Brain microvascular endothelial cell (primary cell): ENCODE results near the gene ELAVL2.
A peak's percentile ranks its signal among the peaks of the same experiment; 100 is the strongest.

ENCODE experiments used
- DNase-seq: peaks from one replicate; pipeline ENCODE4 v3.0.0-alpha.2; 2020
- H3K27ac ChIP-seq: fragments of 250-450 bp; sonication (Bioruptor Pico); 2 replicates; pipeline ENCODE4 v1.5.1; 2020; ENCODE audit warnings: mild to moderate bottlenecking, moderate library complexity
- H3K27me3 ChIP-seq: fragments of 250-450 bp; sonication (Bioruptor Pico); replicated peaks from 2 replicates; pipeline ENCODE4 v1.5.1; 2020; ENCODE audit warnings: mild to moderate bottlenecking
- H3K36me3 ChIP-seq: fragments of 250-450 bp; sonication (Bioruptor Pico); replicated peaks from 2 replicates; pipeline ENCODE4 v1.5.1; 2020; ENCODE audit warnings: mild to moderate bottlenecking
- H3K4me3 ChIP-seq: 2 replicates; pipeline ENCODE4 v1.5.1; 2011; ENCODE audit warnings: low read depth, mild to moderate bottlenecking, control low read depth, low read length, moderate library complexity
- in situ Hi-C: cut with HindIII; loops from 2 replicates; pipeline ENCODE4 v1.10.0; 2017; ENCODE audit warnings: low sequenced_read_pairs, low pct_ligation_motif_present
- TF ChIP-seq, protein P1 (sequence below): IDR thresholded peaks from 2 replicates; pipeline ENCODE4 v1.5.1; 2011; ENCODE audit warnings: low read depth, mild to moderate bottlenecking, moderate library complexity, low read length, control low read depth, inconsistent platforms; ENCODE audit errors: missing control alignments

ELAVL2 gene

DNA sequence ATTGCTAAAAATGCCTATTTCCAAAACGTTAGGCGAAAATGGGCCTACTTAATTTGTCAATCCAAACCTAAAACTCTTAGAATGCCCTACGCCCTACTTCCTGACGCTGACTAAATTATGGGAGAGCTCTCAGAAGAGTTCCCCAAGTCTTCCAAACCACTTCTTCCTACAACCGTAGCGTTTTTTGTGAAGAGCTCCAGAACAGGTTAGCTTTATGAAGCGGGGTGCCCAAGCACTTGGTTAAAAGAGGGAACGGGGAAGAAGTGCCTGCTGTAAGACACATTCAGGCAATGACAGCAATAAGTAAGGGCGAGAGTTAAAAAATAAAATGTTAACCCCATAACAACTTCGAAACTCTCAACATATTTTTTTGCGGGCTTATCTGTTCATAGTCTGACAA lies 2.8 kb downstream of the ELAVL2 start:
- no peak overlapping the region for H3K27ac ChIP-seq
- in situ Hi-C loops: no loop called here
- TF ChIP-seq, protein P1, sequence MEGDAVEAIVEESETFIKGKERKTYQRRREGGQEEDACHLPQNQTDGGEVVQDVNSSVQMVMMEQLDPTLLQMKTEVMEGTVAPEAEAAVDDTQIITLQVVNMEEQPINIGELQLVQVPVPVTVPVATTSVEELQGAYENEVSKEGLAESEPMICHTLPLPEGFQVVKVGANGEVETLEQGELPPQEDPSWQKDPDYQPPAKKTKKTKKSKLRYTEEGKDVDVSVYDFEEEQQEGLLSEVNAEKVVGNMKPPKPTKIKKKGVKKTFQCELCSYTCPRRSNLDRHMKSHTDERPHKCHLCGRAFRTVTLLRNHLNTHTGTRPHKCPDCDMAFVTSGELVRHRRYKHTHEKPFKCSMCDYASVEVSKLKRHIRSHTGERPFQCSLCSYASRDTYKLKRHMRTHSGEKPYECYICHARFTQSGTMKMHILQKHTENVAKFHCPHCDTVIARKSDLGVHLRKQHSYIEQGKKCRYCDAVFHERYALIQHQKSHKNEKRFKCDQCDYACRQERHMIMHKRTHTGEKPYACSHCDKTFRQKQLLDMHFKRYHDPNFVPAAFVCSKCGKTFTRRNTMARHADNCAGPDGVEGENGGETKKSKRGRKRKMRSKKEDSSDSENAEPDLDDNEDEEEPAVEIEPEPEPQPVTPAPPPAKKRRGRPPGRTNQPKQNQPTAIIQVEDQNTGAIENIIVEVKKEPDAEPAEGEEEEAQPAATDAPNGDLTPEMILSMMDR: no peak
- H3K27me3 ChIP-seq: peaks cover 36% of the 10 kb centered on the region
- H3K36me3 ChIP-seq: no peaks in the 10 kb centered on the region
- H3K4me3 ChIP-seq: no peak overlapping the region
- no peak for DNase-seq

DNA sequence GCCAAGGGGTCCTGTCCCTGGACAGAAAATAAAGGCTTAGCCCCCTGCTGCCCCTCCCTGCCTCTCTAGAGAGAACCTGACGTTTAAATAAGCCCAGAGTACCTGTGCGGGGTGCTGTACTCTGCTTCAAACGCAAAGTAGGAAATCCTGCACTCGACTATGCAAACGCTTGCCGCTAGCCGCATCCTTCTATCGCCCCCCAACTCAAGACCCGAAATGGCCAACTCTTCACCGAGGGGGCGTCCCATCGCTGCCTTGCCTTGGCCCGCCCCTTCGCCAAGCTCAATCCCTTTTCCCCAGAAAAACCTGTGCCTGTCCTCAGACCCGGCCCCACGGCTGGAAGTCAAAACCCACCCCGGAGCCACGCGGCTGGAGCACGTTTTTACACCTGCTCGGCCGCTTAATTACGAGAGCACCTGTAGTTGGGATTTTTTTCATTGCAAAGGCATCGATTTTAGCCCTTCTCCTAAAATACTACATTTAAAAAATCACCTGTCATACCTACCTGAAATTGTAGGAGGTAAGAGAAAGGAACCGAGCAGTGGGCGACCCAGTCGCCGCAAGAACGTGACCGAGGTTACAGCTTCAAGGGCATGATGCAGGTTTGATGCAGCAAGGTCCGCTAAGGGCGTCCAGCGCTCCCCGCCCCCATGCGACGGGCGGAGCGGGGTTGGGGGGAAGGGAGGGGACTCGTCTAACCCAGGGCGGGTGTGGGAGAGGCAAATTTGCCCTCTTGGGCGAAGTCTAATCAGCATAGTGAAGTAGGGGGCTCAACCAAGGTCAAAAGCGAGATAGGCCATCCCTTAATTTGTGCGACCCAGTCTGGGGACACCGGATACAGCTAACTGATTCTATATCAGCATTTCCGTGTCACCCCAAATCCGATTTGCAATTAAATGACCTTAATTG lies 3.5 kb downstream of the ELAVL2 start:
- in situ Hi-C loops: no loop called here
- H3K4me3 ChIP-seq: no peak overlapping the region
- H3K27me3 ChIP-seq: peaks cover 36% of the 10 kb centered on the region
- DNase-seq: no peak
- TF ChIP-seq, protein P1: no peak
- H3K36me3 ChIP-seq: no peaks in the 10 kb centered on the region
- no peak overlapping the region for H3K27ac ChIP-seq

DNA sequence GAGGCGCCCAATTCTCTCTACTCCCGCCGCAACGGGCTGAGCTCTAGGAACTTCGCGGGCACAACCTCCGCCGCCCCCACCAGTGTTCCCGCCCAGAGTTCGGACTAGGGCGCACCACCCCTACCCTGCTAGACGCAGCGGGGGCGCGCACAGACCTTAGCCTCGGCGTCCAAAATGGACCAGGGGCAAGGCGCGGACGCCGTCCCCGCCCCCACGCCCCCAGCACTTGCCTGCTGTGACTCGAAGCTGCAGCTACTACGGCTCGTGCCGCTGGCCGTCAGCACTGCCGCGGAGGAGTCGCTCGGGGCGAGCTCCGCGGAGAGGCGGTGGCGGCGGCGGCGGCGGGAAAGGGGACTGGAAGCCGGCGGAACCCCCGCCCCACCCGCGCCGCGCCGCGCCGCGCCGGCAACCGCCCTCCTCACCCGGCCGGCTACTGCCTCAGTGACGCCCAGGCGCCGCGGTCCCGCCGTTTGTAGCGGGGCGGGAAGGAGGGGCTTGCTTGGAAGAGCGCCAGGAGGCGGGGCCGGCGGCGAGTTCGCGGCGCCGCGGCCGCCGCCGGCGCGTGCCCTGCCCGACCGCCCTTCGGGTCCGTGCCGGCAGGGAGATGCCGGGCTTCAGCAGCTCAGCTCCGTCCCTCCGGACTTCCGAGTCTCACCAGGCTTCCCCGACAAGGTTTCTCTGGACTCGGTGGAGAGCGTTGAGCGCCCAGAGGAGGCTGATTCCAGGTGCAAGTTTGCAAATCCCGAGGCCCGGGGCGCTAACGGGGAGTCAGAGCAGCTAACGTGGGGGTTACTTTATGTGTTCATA lies 4.5 kb downstream of the ELAVL2 start:
- Histone ChIP-seq H3K27me3 (peaks cover 36% of the 10 kb centered on the region), H3K27ac (no peak overlapping the region), H3K36me3 (no peaks in the 10 kb centered on the region), H3K4me3 (peak overlapping the region; percentile 32)
- in situ Hi-C loops: no loop called here
- TF ChIP-seq, protein P1: no peak
- DNase-seq: no peak

DNA sequence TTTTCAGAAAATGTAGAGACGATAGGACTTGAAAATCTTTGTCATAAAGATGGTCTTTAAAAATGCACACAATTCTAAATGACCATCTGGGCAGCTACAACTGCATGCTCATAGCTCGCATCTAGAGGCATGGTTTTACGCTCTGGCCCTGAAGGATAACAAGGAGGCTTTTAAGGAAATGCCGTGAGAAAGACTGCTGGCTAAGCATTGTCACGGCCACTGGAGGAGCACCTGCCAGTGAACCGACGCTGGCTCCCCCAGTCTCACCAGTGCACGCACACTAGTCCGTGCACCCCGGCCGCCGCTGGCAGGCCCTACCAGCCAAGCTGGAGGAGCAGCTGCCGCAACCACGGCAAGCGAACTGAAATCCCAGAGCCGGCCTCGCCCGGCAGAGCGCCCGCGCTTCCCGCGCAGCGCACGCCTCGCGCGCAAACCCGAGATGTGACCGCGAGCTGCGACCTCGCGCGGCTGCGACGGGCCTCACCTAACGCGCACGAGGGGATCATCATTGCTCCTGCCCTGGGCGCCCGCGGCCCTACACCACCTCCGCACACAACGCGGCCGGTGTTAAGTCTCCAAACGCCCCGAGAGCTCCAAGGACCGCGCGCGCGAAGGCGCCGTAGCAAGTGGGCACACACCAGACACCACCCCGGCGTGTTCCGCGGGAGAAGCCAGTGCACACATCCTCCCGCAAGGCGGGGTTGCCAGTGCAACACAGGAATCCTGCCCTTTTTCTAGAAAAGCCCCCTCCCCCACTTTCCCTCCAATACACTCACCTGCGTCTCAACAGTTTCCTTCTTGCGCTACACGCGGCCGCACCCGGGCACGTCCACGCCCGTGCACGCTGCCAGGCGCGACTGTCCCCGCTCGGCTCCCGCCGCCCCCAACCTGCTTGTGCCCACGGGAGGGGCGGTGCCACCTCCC lies 5.3 kb downstream of the ELAVL2 start:
- Histone ChIP-seq H3K4me3 (no peak overlapping the region), H3K27me3 (peaks cover 36% of the 10 kb centered on the region), H3K36me3 (no peaks in the 10 kb centered on the region), H3K27ac (no peak overlapping the region)
- in situ Hi-C loops: no loop called here
- TF ChIP-seq, protein P1: no peak
- no peak for DNase-seq

DNA sequence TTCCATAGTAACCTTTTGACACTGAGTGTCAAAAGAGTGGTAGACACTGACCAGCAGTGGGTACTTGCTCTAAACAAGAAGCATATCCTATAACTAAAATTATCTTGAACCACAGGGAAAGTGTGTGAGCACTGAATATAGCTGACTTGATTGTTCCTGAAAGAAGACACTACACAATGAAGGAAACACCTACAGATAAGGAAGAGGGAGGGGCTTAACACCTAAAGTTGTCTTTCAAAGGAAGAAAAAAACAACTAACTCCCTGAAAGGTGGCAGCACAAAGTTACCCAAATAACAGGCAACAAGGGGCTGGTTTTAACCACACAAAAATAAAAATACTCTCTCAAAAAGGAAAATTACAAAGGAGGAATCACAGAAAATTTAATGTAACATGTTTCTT lies 6.6 kb downstream of the ELAVL2 start:
- H3K27ac ChIP-seq: no peak overlapping the region
- TF ChIP-seq, protein P1: no peak
- H3K4me3 ChIP-seq: no peak overlapping the region
- peaks cover 36% of the 10 kb centered on the region for H3K27me3 ChIP-seq
- H3K36me3 ChIP-seq: no peaks in the 10 kb centered on the region
- in situ Hi-C loops: no loop called here
- no peak for DNase-seq
